Type B pancreatic cell (in vitro differentiated cells): Measurements from ENCODE around the gene SLITRK3. TPM values are rescaled to one million over a fixed set of nuclear protein-coding genes. Genes with fewer than 3 reads are reported as not detected.
"Not testable (repeated sequence)": the region's sequence is repeated elsewhere in the genome, so short reads cannot be mapped to it uniquely, and the experiment has no call there.

ENCODE experiments used
- DNase-seq: peaks from one replicate; pipeline ENCODE4 v3.0.0; 2021; ENCODE audit warnings: mixed read lengths; ENCODE audit not compliant: unreplicated experiment; ENCODE audit errors: extremely low spot score
- H3K27ac Mint-ChIP-seq: 2 replicates; pipeline ENCODE4 v1.8.0; 2021; ENCODE audit warnings: mild to moderate bottlenecking, mixed read lengths
- H3K27me3 Mint-ChIP-seq: 2 replicates; pipeline ENCODE4 v1.8.0; 2021; ENCODE audit warnings: mixed read lengths
- H3K36me3 Mint-ChIP-seq: 2 replicates; pipeline ENCODE4 v1.8.0; 2021; ENCODE audit warnings: mixed read lengths
- H3K4me1 Mint-ChIP-seq: one replicate; pipeline ENCODE4 v1.8.0; 2021; ENCODE audit warnings: mixed read lengths; ENCODE audit not compliant: unreplicated experiment
- H3K4me3 Mint-ChIP-seq: 2 replicates; pipeline ENCODE4 v1.8.0; 2021; ENCODE audit warnings: mild to moderate bottlenecking, mixed read lengths
- H3K9me3 Mint-ChIP-seq: 2 replicates; pipeline ENCODE4 v1.8.0; 2021; ENCODE audit warnings: mixed read lengths
- total RNA-seq: library from RNA; stranded (reverse); gene quantifications from 2 replicates; pipeline ENCODE4 v1.2.1, GENCODE V29; 2021; ENCODE audit warnings: low replicate concordance
- TF ChIP-seq, protein P1 (sequence below): fragments of 200-600 bp; sonication (generic); conservative IDR thresholded peaks from 2 replicates; pipeline ENCODE4 v1.5.0; 2021; ENCODE audit warnings: antibody characterized with exemption, mild to moderate bottlenecking

Gene SLITRK3
- total RNA-seq, 1 donor from 2014 or later = 8.4 TPM

DNA sequence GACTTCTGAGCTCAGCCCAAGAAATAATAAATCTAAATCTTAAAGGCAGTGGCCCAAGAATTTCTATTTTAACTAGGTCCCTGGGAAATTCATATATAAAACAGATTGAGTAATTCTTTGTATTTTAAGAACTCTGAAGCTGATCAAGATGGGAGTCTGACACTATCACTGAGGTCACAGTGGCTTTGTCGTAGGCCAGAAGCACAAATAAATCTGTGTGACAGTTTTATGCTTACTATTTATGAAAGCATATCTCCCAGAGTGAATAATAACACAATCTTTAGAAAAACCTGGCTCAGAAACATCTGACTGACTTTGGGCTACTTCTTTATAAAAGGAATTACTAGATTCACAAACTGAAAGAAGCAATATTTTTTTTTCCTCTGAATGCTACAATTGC lies 51.9 kb downstream of the SLITRK3 start:
- Mint-ChIP-seq H3K27me3 (no peaks in the 10 kb centered on the region), H3K9me3 (no peaks in the 10 kb centered on the region), H3K4me3 (no peak overlapping the region), H3K27ac (no peak overlapping the region), H3K4me1 (no peaks in the 10 kb centered on the region), H3K36me3 (no peaks in the 10 kb centered on the region)
- TF ChIP-seq, protein P1, sequence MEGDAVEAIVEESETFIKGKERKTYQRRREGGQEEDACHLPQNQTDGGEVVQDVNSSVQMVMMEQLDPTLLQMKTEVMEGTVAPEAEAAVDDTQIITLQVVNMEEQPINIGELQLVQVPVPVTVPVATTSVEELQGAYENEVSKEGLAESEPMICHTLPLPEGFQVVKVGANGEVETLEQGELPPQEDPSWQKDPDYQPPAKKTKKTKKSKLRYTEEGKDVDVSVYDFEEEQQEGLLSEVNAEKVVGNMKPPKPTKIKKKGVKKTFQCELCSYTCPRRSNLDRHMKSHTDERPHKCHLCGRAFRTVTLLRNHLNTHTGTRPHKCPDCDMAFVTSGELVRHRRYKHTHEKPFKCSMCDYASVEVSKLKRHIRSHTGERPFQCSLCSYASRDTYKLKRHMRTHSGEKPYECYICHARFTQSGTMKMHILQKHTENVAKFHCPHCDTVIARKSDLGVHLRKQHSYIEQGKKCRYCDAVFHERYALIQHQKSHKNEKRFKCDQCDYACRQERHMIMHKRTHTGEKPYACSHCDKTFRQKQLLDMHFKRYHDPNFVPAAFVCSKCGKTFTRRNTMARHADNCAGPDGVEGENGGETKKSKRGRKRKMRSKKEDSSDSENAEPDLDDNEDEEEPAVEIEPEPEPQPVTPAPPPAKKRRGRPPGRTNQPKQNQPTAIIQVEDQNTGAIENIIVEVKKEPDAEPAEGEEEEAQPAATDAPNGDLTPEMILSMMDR = no peak
- DNase-seq = no peak

- H3K27me3 Mint-ChIP-seq, H3K4me1 Mint-ChIP-seq, H3K4me3 Mint-ChIP-seq, H3K9me3 Mint-ChIP-seq, H3K36me3 Mint-ChIP-seq, DNase-seq, H3K27ac Mint-ChIP-seq: not testable (repeated sequence)
Observed at GRCh38 chr3:165139918-165140317, 56.3 kb downstream of the SLITRK3 start.

Other genes with a start within 250 kb of the SLITRK3 start
- 4.7 and 8.4 TPM in 2 replicates for gene SI, start 117.9 kb downstream of the SLITRK3 start, total RNA-seq